PC-3 (cell line): ENCODE data around the gene PIK3C3. TPM values are rescaled to one million over a fixed set of nuclear protein-coding genes. Genes with fewer than 3 reads are reported as not detected.

Experiments
- ATAC-seq: fragments of 200-7000 bp; cut with Tn5 transposase; 2 replicates; pipeline ENCODE4 v1.9.1; 2020; ENCODE audit warnings: mild to moderate bottlenecking, moderate library complexity
- BruUV-seq: library from RNA; stranded (reverse); fragments of 400-500 nt; replicated peaks from 2 replicates; lab custom pipeline; 2021; lab: Mats Ljungman, UMichigan
- CTCF ChIA-PET: fragments of 300-600 bp; sonication (Branson Sonifier 250); formaldehyde crosslinking; loops from one replicate; lab custom pipeline; 2022; ENCODE audit warnings: antibody characterized with exemption; lab: Charles Lee
- POLR2A ChIA-PET: fragments of 300-600 bp; sonication (Branson Sonifier 250); formaldehyde crosslinking; loops from one replicate; lab custom pipeline; 2022; ENCODE audit warnings: antibody characterized with exemption; ENCODE audit not compliant: unreplicated experiment; lab: Charles Lee
- DNase-seq: peaks from one replicate; pipeline ENCODE4 v3.0.0-alpha.2; 2015
- H2AFZ ChIP-seq: fragments of 300-600 bp; sonication (generic); 2 replicates; pipeline ENCODE4 v1.6.0; 2016; ENCODE audit warnings: antibody characterized with exemption, low read length
- H3F3A ChIP-seq: fragments of 300-600 bp; sonication (generic); one replicate; pipeline ENCODE4 v1.6.0; 2017; ENCODE audit warnings: antibody characterized with exemption, low read length, control low read depth, mild to moderate bottlenecking; ENCODE audit not compliant: unreplicated experiment
- H3K27ac ChIP-seq: fragments of 300-600 bp; sonication (generic); 2 replicates; pipeline ENCODE4 v1.5.1; 2016; ENCODE audit warnings: mild to moderate bottlenecking, low read length
- H3K27me3 ChIP-seq: fragments of 300-600 bp; sonication (generic); 2 replicates; pipeline ENCODE4 v1.6.1; 2016; ENCODE audit warnings: low read length, mixed read lengths
- H3K36me3 ChIP-seq: fragments of 300-600 bp; sonication (generic); 2 replicates; pipeline ENCODE4 v1.6.1; 2016; ENCODE audit warnings: low read depth, mixed run types, low read length, mixed read lengths
- H3K4me1 ChIP-seq: fragments of 300-600 bp; sonication (generic); 2 replicates; pipeline ENCODE4 v1.5.1; 2016; ENCODE audit warnings: low read length; ENCODE audit not compliant: insufficient read depth
- H3K4me2 ChIP-seq: fragments of 300-600 bp; sonication (generic); 2 replicates; pipeline ENCODE4 v1.6.0; 2016; ENCODE audit warnings: low read length
- H3K4me3 ChIP-seq: fragments of 300-600 bp; sonication (generic); 2 replicates; pipeline ENCODE4 v1.5.1; 2016; ENCODE audit warnings: mild to moderate bottlenecking, low read length, mixed read lengths
- H3K79me2 ChIP-seq: fragments of 300-600 bp; sonication (generic); 2 replicates; pipeline ENCODE4 v1.6.1; 2017; ENCODE audit warnings: low read length, mixed read lengths
- H3K9ac ChIP-seq: fragments of 300-600 bp; sonication (generic); 2 replicates; pipeline ENCODE4 v1.6.0; 2016; ENCODE audit warnings: mild to moderate bottlenecking, low read length
- H3K9me2 ChIP-seq: fragments of 300-600 bp; sonication (generic); replicated peaks from 2 replicates; pipeline ENCODE4 v1.6.1; 2016; ENCODE audit warnings: mixed run types, low read length, mixed read lengths
- H3K9me3 ChIP-seq: fragments of 300-600 bp; sonication (generic); 2 replicates; pipeline ENCODE4 v1.6.1; 2016; ENCODE audit warnings: low read length, mixed read lengths
- H4K20me1 ChIP-seq: fragments of 300-600 bp; sonication (generic); 2 replicates; pipeline ENCODE4 v1.6.1; 2016; ENCODE audit warnings: low read length, mixed read lengths
- EZH2 ChIP-seq: fragments of 300-600 bp; sonication (generic); IDR thresholded peaks from one replicate; pipeline ENCODE4 v1.6.1; 2017; ENCODE audit warnings: antibody characterized with exemption, mild to moderate bottlenecking, low read length; ENCODE audit not compliant: unreplicated experiment
- EZH2phosphoT487 ChIP-seq: fragments of 300-600 bp; sonication (generic); IDR thresholded peaks from 2 replicates; pipeline ENCODE4 v1.6.1; 2018; ENCODE audit warnings: mild to moderate bottlenecking, antibody characterized with exemption, low read length, borderline replicate concordance
- intact Hi-C: fragments of 100-400 bp; cut with micrococcal nuclease; formaldehyde crosslinking; loops from 2 replicates; pipeline ENCODE4 v1.9.0; 2023
- total RNA-seq: library from RNA; depleted of rRNA; stranded (reverse); fragments of >200 nt; gene quantifications from 2 replicates; pipeline ENCODE4 v1.2.3, GENCODE V29; 2014
- TF ChIP-seq, protein P1 (sequence below): fragments of 300-600 bp; sonication (generic); conservative IDR thresholded peaks from 2 replicates; pipeline ENCODE4 v1.5.1; 2017; ENCODE audit warnings: antibody characterized with exemption, low read depth, mild to moderate bottlenecking, low read length

The PIK3C3 gene
- total RNA-seq, 1 experiment from 2014 or later, result 25.9 TPM

- H3K9ac ChIP-seq, result no peak overlapping the region
- intact Hi-C loops, result no loop called here
- H3K4me2 ChIP-seq, result no peak overlapping the region
- CTCF ChIA-PET, result no interaction called here
- H3K4me3 ChIP-seq, result no peak overlapping the region
- H3K79me2 ChIP-seq, result no peaks in the 10 kb centered on the region
- no peaks in the 10 kb centered on the region for H3K4me1 ChIP-seq
- no peaks in the 10 kb centered on the region for H3K9me2 ChIP-seq
- no peak for ATAC-seq
- H3K27me3 ChIP-seq, result no peaks in the 10 kb centered on the region
- POLR2A ChIA-PET, result no interaction called here
- H4K20me1 ChIP-seq, result no peaks in the 10 kb centered on the region
- no peak overlapping the region for H3K27ac ChIP-seq
- H2AFZ ChIP-seq, result no peak overlapping the region
- no TSS peak for BruUV-seq
- TF ChIP-seq EZH2 (no peak), EZH2phosphoT487 (no peak)
- TF ChIP-seq, protein P1, sequence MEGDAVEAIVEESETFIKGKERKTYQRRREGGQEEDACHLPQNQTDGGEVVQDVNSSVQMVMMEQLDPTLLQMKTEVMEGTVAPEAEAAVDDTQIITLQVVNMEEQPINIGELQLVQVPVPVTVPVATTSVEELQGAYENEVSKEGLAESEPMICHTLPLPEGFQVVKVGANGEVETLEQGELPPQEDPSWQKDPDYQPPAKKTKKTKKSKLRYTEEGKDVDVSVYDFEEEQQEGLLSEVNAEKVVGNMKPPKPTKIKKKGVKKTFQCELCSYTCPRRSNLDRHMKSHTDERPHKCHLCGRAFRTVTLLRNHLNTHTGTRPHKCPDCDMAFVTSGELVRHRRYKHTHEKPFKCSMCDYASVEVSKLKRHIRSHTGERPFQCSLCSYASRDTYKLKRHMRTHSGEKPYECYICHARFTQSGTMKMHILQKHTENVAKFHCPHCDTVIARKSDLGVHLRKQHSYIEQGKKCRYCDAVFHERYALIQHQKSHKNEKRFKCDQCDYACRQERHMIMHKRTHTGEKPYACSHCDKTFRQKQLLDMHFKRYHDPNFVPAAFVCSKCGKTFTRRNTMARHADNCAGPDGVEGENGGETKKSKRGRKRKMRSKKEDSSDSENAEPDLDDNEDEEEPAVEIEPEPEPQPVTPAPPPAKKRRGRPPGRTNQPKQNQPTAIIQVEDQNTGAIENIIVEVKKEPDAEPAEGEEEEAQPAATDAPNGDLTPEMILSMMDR, result no peak
- no peak for DNase-seq
- no peaks in the 10 kb centered on the region for H3K36me3 ChIP-seq
- H3F3A ChIP-seq, result no peaks in the 10 kb centered on the region
- no peaks in the 10 kb centered on the region for H3K9me3 ChIP-seq
Observed at GRCh38 chr18:42038936-42039335, 83.9 kb downstream of the PIK3C3 start.

DNA sequence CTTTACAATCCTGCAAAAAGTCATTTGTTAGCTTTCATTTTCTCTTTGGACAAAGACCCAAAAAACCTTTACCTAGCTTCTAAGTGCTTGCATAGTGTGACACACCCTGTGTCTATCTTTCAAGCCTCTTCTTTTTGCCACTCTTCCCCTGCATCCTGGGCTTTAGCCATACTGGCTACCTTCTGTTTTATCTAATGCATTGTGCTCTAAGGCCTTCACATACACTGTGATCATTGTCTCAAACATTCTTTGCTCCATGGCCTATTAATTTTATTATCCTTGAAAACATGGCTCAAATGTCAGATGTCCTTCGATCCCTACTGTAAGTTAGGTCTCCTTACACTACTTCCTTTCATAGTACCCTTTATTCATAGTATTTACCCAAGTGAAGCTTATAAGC, 84.4 kb downstream of the PIK3C3 start:
- BruUV-seq, result no TSS peak
- Histone ChIP-seq H3K4me3 (no peak overlapping the region), H3K4me1 (no peaks in the 10 kb centered on the region), H3K9ac (no peak overlapping the region), H3K27ac (no peak overlapping the region), H3F3A (no peaks in the 10 kb centered on the region), H4K20me1 (no peaks in the 10 kb centered on the region), H3K9me2 (no peaks in the 10 kb centered on the region), H3K36me3 (no peaks in the 10 kb centered on the region), H3K4me2 (no peak overlapping the region), H3K27me3 (no peaks in the 10 kb centered on the region), H3K9me3 (no peaks in the 10 kb centered on the region), H3K79me2 (no peaks in the 10 kb centered on the region), H2AFZ (no peak overlapping the region)
- intact Hi-C loops, result no loop called here
- ChIA-PET CTCF (no interaction called here), POLR2A (no interaction called here)
- TF ChIP-seq, protein P1, result no peak
- no peak for TF ChIP-seq EZH2phosphoT487
- TF ChIP-seq EZH2, result no peak
- ATAC-seq, result no peak
- DNase-seq, result no peak

- H3K36me3 ChIP-seq, result no peaks in the 10 kb centered on the region
- no peak overlapping the region for H2AFZ ChIP-seq
- ATAC-seq (no peak), DNase-seq (no peak)
- H3K79me2 ChIP-seq, result no peaks in the 10 kb centered on the region
- CTCF ChIA-PET, result no interaction called here
- no peak for TF ChIP-seq EZH2phosphoT487
- TF ChIP-seq, protein P1, result no peak
- TF ChIP-seq EZH2, result no peak
- H3K27ac ChIP-seq, result no peak overlapping the region
- POLR2A ChIA-PET, result no interaction called here
- H3K27me3 ChIP-seq, result no peaks in the 10 kb centered on the region
- no peaks in the 10 kb centered on the region for H4K20me1 ChIP-seq
- intact Hi-C loops, result no loop called here
- no peaks in the 10 kb centered on the region for H3K9me3 ChIP-seq
- no peak overlapping the region for H3K4me2 ChIP-seq
- H3K9me2 ChIP-seq, result no peaks in the 10 kb centered on the region
- no peak overlapping the region for H3K4me3 ChIP-seq
- H3K4me1 ChIP-seq, result no peaks in the 10 kb centered on the region; the same call in 1 of the 2 replicates
- BruUV-seq, result no TSS peak
- no peak overlapping the region for H3K9ac ChIP-seq
- no peaks in the 10 kb centered on the region for H3F3A ChIP-seq
Observed at GRCh38 chr18:42041793-42042192, 86.8 kb downstream of the PIK3C3 start.
